Measurements from ENCODE around the gene FCRL3.

FCRL3 gene

GRCh38 chr1:157682710-157683437, 17.7 kb downstream of the FCRL3 start:
- no peak for DNase-seq (ENCODE audit: low read depth)

GRCh38 chr1:157678721-157679120, 21.8 kb downstream of the FCRL3 start:
- DNase-seq (ENCODE audit: low read depth): no peak

DNA sequence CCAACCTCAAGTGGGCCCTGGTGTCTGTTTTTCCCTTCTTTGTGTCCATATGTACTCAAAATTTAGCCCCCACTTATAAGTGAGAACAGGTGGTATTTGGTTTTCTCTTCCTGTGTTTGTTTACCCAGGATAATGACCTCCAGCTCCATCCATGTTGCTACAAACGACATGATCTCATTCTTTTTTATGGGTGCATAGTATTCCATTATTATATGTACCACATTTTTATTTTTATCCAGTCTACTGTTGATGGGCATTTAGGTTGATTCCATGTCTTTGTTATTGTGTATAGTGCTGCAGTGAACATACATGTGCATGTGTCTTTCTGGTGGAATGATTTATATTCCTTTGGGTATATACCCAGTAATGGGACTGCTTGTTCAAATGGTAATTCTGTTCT, 27.6 kb downstream of the FCRL3 start:
- DNase-seq (ENCODE audit: low read depth): no peak

GRCh38 chr1:157671895-157672294, 28.7 kb downstream of the FCRL3 start:
- DNase-seq (ENCODE audit: low read depth): no peak

DNA sequence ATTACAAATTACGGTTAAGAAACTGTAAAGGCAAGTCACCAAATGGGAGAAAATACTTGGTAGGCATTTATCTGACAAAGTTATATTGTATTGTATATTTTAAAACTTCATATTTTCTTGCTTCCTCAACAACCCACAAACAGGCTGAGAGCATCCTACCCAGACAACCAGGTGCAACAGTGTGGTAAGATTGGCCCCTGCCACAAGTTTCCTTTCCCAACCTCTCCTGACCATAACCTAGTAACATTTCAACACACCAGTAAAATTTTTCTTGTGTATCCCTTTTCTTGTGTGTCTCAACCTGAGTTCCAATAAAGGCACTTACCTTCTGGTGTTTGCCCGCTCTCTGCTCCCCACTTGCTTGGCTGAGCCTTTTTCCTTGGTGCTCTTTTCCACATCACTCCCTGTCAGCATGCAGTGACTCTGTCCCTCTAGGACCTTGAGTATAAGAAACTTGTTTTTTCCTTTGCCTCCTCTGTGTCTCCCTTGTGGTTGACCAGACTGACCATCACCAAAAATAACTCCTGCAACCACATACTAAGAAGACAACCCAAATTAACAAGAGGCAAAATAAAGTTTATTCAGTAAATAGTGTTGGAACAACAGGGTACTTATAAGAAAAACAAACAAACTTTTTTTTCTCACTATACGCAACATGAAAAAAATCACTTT, 40.9 kb downstream of the FCRL3 start:
- no peak for DNase-seq (ENCODE audit: low read depth)

DNA sequence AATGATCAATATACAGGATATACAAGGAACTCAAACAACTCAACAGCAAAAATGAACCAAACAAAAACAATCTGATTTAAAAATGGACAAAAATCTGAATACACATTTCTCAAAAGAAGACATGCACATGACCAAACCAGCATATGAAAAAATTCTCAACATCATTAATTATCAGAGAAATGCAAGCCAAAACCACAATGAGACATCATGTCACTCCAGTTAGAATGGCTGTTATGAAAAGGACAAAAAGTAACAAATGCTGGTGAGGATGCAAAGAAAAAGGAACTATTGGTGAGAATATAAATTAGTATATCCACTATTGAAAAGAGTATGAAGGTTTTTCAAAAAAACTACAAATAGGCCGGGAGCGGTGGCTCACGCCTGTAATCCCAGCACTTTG, 42.0 kb downstream of the FCRL3 start:
- no peak for DNase-seq (ENCODE audit: low read depth)

DNA sequence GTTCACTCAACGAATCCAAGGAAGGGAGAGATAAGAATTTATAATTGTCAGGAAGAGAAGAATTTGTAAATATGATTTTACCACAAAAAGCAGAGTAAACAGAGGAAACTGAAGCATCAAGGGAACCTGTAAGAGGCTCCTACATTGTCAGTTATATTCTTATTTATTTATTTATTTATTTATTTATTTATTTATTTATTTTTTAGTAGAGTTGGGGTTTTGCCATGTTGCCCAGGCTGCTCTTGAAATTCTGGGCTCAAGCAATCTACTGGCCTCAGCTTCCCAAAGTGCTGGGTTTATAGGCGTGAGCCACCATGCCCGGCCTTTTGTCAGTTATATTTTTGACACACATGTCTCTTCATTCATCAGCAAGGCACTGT, 47.1 kb downstream of the FCRL3 start:
- DNase-seq (ENCODE audit: low read depth): no peak

GRCh38 chr1:157652859-157653493, 47.6 kb downstream of the FCRL3 start:
- no peak for DNase-seq (ENCODE audit: low read depth)

- no peak for DNase-seq (ENCODE audit: low read depth)
These were observed 52.3 kb downstream of the FCRL3 start for GRCh38 chr1:157648317-157648716.

DNA sequence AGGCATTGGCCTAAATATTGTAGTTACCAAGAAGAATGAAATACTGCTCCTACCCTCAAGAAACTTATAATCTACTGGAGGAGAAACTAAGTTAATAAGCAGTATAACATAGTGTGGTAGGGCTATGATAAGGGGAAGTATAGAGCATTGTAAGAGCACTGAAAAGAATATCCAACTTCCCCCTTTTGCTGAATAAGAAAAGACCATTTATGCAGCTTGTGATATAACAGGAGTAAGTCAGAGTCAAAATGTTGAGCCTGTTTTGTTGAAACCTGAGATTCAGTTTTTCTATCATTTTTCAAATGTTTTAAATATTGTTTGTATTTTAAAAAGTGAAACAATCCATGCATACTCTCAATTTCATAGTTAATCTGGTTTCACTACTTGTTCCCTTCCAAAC, 54.4 kb downstream of the FCRL3 start:
- DNase-seq (ENCODE audit: low read depth): no peak

DNA sequence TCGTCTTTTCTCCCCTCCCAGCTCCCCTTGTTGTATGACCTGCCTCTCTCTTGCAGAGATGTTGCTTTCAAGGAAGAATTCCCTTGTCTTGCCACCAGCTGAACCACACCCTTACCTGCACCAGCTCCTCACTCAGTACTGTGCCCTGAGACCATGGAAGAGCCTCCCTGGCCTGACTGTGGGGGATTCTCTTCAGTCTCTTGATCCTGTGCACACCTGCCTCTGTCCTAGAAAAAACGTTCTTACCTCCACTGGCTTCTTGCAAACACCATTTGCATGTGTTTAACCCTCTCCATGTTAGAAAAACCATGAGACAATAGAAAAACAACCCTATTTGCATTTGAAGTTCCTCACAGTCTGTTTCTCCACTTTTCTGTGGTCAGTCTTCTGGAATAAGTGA, 59.4 kb downstream of the FCRL3 start:
- no peak for DNase-seq (ENCODE audit: low read depth)

DNA sequence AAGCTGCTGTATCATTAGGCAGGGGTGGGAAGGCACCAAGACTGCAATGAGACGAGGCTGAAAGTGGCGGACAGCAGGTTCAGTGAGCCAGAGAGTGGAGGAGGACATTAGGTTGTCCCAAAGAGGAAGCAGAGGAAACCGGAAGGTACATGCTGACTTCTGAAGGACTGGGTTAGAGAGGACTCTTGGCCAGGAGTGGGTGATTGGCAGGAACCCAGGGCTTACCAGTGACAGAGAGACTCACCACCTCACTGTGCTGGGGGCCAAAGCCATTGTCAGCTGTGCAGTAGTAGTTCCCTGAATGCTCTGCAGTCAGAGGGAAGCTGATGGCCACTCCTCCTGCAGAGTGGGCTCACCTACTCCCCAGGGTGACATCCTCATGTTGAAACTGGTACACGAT, 60.8 kb downstream of the FCRL3 start:
- no peak for DNase-seq (ENCODE audit: low read depth)

GRCh38 chr1:157628773-157629172, 71.8 kb downstream of the FCRL3 start:
- no peak for DNase-seq (ENCODE audit: low read depth)

Data from EH (cell line).